ENCODE data around the gene DMRTA1.
A peak's percentile ranks its signal among the peaks of the same experiment; 100 is the strongest.

Gene DMRTA1, protein sequence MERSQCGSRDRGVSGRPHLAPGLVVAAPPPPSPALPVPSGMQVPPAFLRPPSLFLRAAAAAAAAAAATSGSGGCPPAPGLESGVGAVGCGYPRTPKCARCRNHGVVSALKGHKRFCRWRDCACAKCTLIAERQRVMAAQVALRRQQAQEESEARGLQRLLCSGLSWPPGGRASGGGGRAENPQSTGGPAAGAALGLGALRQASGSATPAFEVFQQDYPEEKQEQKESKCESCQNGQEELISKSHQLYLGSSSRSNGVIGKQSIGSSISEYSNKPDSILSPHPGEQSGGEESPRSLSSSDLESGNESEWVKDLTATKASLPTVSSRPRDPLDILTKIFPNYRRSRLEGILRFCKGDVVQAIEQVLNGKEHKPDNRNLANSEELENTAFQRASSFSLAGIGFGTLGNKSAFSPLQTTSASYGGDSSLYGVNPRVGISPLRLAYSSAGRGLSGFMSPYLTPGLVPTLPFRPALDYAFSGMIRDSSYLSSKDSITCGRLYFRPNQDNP

DNA sequence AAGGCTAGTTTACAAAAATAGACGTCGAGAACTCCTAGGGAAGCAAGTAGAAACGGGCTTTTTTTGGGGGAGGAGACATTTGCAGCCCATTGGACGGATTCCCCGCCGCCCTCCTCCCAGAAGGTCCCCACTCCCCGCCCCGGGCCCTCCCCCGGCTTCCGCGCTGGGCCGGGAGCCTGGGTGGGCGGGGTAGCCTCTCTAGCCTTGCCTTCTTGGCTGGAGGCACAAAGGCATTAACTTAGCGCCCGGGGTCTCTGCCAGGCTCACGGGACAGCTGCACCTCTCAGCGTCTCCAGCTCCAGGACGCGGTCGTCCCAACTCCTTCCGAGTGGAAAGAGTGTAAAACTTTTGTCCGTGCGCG is at the start of gene DMRTA1:
Gene DMRTA1 (plus strand): TSS at position 236 of the 361 bp plus-strand sequence. CDS start 242 bp downstream, outside the sequence.
- peak within 1 kb of the TSS; percentile 50 to 65 for H3K9ac ChIP-seq (ENCODE audit: low read depth in 1 of 2, low read length in 2 of 2)
- H3K4me3 ChIP-seq (ENCODE audit: low read length in 2 of 2) = peak within 1 kb of the TSS; percentile 58 to 83
- peak within 1 kb of the TSS in 1 of 2 donors; percentile 67 for H3K27ac ChIP-seq (ENCODE audit: low read depth in 2 of 2, low read length in 2 of 2)
- peaks cover 9% of the 10 kb centered on the region in 2 donors for H3K27me3 ChIP-seq (ENCODE audit: control insufficient read depth in 2 of 2, insufficient read depth in 2 of 2, low read length in 2 of 2)
- H3K9me3 ChIP-seq (ENCODE audit: control insufficient read depth in 2 of 2, low read length in 2 of 2) = no peaks in the 10 kb centered on the region
- no peaks in the 10 kb centered on the region for H3K4me1 ChIP-seq (ENCODE audit: control insufficient read depth in 2 of 2, insufficient read depth in 2 of 2, low read length in 2 of 2)
- H3K36me3 ChIP-seq (ENCODE audit: control insufficient read depth in 2 of 2, insufficient read depth in 2 of 2, low read length in 2 of 2) = no peaks in the 10 kb centered on the region

DNA sequence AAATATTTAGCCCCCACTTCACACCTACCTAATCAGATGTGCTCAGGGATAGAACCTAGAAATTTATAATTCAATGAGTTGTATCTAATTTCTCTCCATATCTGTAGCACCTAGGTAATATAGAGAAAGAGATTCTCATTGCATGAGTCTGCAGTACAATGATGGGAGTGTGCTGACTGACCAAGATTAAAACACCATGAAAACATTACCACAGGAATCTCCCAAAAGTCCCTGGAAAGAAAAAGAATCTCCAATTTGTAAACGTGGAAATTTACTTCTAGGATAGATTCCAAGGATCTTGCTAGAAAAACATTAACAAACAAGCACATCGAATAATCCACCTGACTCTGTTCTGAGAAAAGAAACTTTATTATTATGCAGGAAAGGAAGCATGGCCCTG is 45.0 kb upstream of the DMRTA1 start:
- H3K9me3 ChIP-seq (ENCODE audit: control insufficient read depth in 2 of 2, low read length in 2 of 2) = no peaks in the 10 kb centered on the region
- no peaks in the 10 kb centered on the region for H3K27me3 ChIP-seq (ENCODE audit: control insufficient read depth in 2 of 2, insufficient read depth in 2 of 2, low read length in 2 of 2)
- H3K27ac ChIP-seq (ENCODE audit: low read depth in 2 of 2, low read length in 2 of 2) = no peak overlapping the region
- H3K36me3 ChIP-seq (ENCODE audit: control insufficient read depth in 2 of 2, insufficient read depth in 2 of 2, low read length in 2 of 2) = no peaks in the 10 kb centered on the region
- H3K4me3 ChIP-seq (ENCODE audit: low read length in 2 of 2) = no peak overlapping the region
- H3K4me1 ChIP-seq (ENCODE audit: control insufficient read depth in 2 of 2, insufficient read depth in 2 of 2, low read length in 2 of 2) = no peaks in the 10 kb centered on the region
- no peak overlapping the region for H3K9ac ChIP-seq (ENCODE audit: low read depth in 1 of 2, low read length in 2 of 2)

DNA sequence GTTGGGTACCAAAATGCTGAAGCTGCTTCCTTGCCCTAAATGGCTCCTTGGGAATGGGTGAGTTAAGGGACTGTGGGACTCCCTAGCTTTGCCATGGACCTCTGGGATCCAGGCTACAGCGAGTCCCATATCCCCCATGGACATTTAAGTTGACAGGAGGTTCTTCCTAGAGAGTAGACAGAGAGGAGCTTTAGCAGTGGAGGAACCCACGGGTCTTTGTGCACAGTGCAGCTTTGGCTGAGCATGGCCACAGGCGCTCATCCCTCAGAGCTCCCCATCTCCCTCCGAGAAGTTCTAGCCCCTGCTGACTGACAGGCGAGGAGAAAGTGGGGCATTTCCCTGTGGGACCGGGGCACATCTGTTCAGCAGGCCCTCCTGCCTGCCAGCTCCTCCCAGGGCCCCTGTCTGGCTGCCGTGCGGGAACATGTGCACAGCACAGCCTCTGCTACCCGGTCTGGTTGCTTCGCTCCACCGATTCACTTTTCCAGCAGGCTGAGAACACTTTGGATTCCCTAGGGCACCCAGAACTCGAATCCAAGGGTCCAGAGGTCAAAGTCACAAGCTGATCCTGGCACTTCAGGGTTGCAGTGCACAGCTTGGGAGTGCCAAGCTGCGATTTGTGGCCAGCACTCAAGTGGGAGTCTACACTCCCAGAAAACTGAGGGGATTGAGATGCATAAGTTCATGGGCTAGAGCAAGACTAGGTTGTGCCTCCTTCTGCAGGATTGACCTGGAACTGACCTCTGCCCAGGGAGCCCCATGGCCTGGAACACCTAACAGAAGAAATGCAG is 40.6 kb upstream of the DMRTA1 start:
- no peaks in the 10 kb centered on the region for H3K9me3 ChIP-seq (ENCODE audit: control insufficient read depth in 2 of 2, low read length in 2 of 2)
- H3K4me1 ChIP-seq (ENCODE audit: control insufficient read depth in 2 of 2, insufficient read depth in 2 of 2, low read length in 2 of 2) = no peaks in the 10 kb centered on the region
- no peak overlapping the region for H3K4me3 ChIP-seq (ENCODE audit: low read length in 2 of 2)
- no peak overlapping the region for H3K9ac ChIP-seq (ENCODE audit: low read depth in 1 of 2, low read length in 2 of 2)
- no peak overlapping the region for H3K27ac ChIP-seq (ENCODE audit: low read depth in 2 of 2, low read length in 2 of 2)
- no peaks in the 10 kb centered on the region for H3K27me3 ChIP-seq (ENCODE audit: control insufficient read depth in 2 of 2, insufficient read depth in 2 of 2, low read length in 2 of 2)
- no peaks in the 10 kb centered on the region for H3K36me3 ChIP-seq (ENCODE audit: control insufficient read depth in 2 of 2, insufficient read depth in 2 of 2, low read length in 2 of 2)

DNA sequence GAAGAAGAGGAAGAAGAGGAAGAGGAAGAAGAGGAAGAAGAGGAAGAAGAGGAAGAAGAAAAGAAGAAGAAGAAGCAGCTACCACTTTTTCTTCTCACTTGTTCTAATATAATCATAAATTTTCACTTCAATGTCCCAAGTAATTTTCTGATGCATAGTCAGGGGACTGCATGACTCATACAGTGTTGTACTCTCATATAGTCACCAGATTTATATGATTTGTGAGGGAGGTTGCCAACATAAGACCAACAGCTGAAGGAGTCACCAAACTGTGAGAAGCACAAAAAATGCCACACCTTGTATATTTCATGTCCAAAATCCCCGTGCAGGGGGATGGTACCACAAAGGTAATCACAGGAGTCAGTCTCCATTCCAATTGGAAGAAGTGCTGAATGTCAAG is 32.7 kb upstream of the DMRTA1 start:
- no peaks in the 10 kb centered on the region for H3K36me3 ChIP-seq (ENCODE audit: control insufficient read depth in 2 of 2, insufficient read depth in 2 of 2, low read length in 2 of 2)
- H3K4me3 ChIP-seq (ENCODE audit: low read length in 2 of 2) = no peak overlapping the region
- H3K9ac ChIP-seq (ENCODE audit: low read depth in 1 of 2, low read length in 2 of 2) = no peak overlapping the region
- H3K27me3 ChIP-seq (ENCODE audit: control insufficient read depth in 2 of 2, insufficient read depth in 2 of 2, low read length in 2 of 2) = no peaks in the 10 kb centered on the region
- H3K4me1 ChIP-seq (ENCODE audit: control insufficient read depth in 2 of 2, insufficient read depth in 2 of 2, low read length in 2 of 2) = no peaks in the 10 kb centered on the region
- no peak overlapping the region for H3K27ac ChIP-seq (ENCODE audit: low read depth in 2 of 2, low read length in 2 of 2)
- H3K9me3 ChIP-seq (ENCODE audit: control insufficient read depth in 2 of 2, low read length in 2 of 2) = no peaks in the 10 kb centered on the region

DNA sequence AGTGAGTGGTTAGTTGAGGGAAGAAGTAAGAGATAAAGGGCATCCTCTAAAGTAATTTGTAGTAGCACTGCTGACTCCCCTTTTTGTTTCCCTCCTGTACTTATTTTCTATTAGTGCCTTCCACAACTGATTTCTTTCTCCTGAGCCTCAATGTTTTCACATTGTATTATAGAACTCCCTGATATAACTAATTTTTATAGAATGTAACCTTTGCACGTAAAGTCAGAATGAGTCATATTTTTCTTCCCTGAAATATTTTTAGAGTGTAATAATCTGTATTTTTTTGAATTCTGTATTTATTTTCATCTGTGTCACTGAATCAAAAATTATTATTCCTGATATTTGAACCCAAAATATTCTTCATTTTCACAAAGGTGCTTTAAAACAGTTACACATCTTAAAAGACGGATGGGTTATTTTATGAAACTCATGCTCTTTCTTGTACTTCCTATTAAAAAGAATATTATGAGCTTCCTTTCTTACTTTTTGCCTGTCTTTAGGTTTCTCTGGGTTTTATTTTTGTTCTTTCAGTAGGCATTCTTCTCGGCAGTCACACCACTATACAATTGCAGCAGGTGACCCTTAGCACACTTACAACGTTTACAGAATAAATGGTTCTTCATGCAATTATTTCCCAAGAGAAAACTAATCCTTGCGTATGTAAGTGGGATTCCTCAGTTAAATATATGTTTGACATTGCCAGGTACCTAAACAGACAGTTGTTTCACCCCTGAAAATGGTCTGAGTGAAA is 30.5 kb upstream of the DMRTA1 start:
- Histone ChIP-seq H3K27ac (ENCODE audit: low read depth in 2 of 2, low read length in 2 of 2) (no peak overlapping the region), H3K9me3 (ENCODE audit: control insufficient read depth in 2 of 2, low read length in 2 of 2) (no peaks in the 10 kb centered on the region), H3K4me1 (ENCODE audit: control insufficient read depth in 2 of 2, insufficient read depth in 2 of 2, low read length in 2 of 2) (no peaks in the 10 kb centered on the region), H3K9ac (ENCODE audit: low read depth in 1 of 2, low read length in 2 of 2) (no peak overlapping the region), H3K4me3 (ENCODE audit: low read length in 2 of 2) (no peak overlapping the region), H3K27me3 (ENCODE audit: control insufficient read depth in 2 of 2, insufficient read depth in 2 of 2, low read length in 2 of 2) (no peaks in the 10 kb centered on the region), H3K36me3 (ENCODE audit: control insufficient read depth in 2 of 2, insufficient read depth in 2 of 2, low read length in 2 of 2) (no peaks in the 10 kb centered on the region)

DNA sequence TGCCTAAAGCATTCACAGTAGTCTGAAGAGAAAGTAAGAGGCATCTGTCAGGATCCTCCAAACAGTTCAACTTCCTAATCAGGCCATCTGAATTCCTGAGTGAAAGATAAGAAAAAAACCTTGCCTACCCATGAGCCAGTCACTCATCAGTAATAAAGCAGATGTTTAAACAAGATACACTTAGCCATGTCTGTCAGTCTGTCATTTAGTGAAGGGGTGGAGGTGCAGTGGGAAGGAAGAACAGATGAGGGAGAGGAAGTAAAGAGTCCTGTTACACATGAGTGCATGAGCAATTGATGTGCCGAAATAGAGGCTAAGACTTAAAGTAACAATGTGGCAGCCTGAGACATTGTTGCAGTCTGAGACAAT is 29.9 kb upstream of the DMRTA1 start:
- H3K27ac ChIP-seq (ENCODE audit: low read depth in 2 of 2, low read length in 2 of 2) = no peak overlapping the region
- no peak overlapping the region for H3K4me3 ChIP-seq (ENCODE audit: low read length in 2 of 2)
- H3K36me3 ChIP-seq (ENCODE audit: control insufficient read depth in 2 of 2, insufficient read depth in 2 of 2, low read length in 2 of 2) = no peaks in the 10 kb centered on the region

DNA sequence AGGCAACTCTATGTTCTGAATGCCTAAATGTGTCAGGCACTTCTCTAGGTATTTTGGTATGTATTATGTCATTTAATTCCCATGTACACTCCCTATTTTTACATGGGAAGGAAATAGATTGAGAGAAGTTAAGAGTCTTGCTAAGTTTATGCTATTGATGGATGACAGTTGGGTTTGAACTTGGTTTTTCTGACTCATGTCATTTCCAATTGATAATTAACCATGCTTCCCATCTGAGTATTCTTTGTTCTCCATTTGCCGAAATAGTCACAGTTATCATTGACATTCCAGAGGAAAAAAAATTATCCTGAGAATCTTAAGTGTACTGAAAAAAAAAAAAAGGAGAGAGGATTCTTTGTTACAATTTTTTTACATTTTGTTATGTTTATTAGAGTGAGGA is 23.1 kb upstream of the DMRTA1 start:
- H3K27me3 ChIP-seq (ENCODE audit: control insufficient read depth in 2 of 2, insufficient read depth in 2 of 2, low read length in 2 of 2) = no peaks in the 10 kb centered on the region

More for the DNA sequence above, 29.9 kb upstream of the DMRTA1 start:
- Histone ChIP-seq H3K4me1 (ENCODE audit: control insufficient read depth in 2 of 2, insufficient read depth in 2 of 2, low read length in 2 of 2) (no peaks in the 10 kb centered on the region), H3K9ac (ENCODE audit: low read depth in 1 of 2, low read length in 2 of 2) (no peak overlapping the region), H3K9me3 (ENCODE audit: control insufficient read depth in 2 of 2, low read length in 2 of 2) (no peaks in the 10 kb centered on the region), H3K27me3 (ENCODE audit: control insufficient read depth in 2 of 2, insufficient read depth in 2 of 2, low read length in 2 of 2) (no peaks in the 10 kb centered on the region)

DNA sequence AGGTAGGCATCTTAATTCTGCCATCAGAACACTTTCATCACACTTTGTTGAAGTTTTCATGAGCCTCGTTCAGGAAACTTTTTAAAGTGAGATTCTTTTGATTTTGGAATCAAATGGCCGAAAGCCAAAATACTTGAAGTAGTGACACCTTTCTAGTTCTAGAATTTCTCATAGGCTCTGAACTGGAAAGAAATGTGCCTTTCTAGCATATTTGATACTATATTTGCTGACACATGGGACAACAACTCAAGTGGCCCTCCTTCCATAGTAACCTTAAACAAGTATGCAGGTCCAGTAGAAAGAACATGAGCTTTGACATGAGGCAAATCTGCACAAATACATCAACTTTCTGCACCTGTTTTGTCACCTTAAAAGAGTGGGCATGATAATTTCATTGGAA is 22.0 kb upstream of the DMRTA1 start:
- no peaks in the 10 kb centered on the region for H3K36me3 ChIP-seq (ENCODE audit: control insufficient read depth in 2 of 2, insufficient read depth in 2 of 2, low read length in 2 of 2)
- no peak overlapping the region for H3K4me3 ChIP-seq (ENCODE audit: low read length in 2 of 2)
- no peak overlapping the region for H3K9ac ChIP-seq (ENCODE audit: low read depth in 1 of 2, low read length in 2 of 2)
- H3K4me1 ChIP-seq (ENCODE audit: control insufficient read depth in 2 of 2, insufficient read depth in 2 of 2, low read length in 2 of 2) = no peaks in the 10 kb centered on the region
- no peaks in the 10 kb centered on the region for H3K27me3 ChIP-seq (ENCODE audit: control insufficient read depth in 2 of 2, insufficient read depth in 2 of 2, low read length in 2 of 2)
- H3K9me3 ChIP-seq (ENCODE audit: control insufficient read depth in 2 of 2, low read length in 2 of 2) = no peaks in the 10 kb centered on the region
- no peak overlapping the region for H3K27ac ChIP-seq (ENCODE audit: low read depth in 2 of 2, low read length in 2 of 2)

More for the DNA sequence above, 23.1 kb upstream of the DMRTA1 start:
- Histone ChIP-seq H3K36me3 (ENCODE audit: control insufficient read depth in 2 of 2, insufficient read depth in 2 of 2, low read length in 2 of 2) (no peaks in the 10 kb centered on the region), H3K27ac (ENCODE audit: low read depth in 2 of 2, low read length in 2 of 2) (no peak overlapping the region), H3K4me1 (ENCODE audit: control insufficient read depth in 2 of 2, insufficient read depth in 2 of 2, low read length in 2 of 2) (no peaks in the 10 kb centered on the region), H3K9ac (ENCODE audit: low read depth in 1 of 2, low read length in 2 of 2) (no peak overlapping the region), H3K9me3 (ENCODE audit: control insufficient read depth in 2 of 2, low read length in 2 of 2) (no peaks in the 10 kb centered on the region), H3K4me3 (ENCODE audit: low read length in 2 of 2) (no peak overlapping the region)

DNA sequence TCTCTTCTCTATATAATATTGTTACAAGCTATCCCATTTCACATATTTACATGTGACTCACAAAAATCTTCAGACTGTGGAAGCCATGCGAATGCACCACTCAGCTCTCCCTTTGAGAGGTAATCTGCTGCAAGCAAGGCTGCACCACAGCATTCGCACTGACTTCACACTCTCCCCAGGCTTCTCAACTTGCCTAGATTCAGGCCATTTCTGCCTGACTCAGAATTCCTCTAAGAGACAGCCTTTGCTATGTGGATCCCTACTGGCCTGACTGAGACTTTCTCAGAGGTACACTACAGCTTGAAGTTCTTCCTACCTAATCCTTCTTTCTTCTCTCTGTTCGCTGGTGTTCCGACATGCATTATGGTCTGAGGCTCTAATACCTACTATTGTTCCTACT is 21.1 kb upstream of the DMRTA1 start:
- H3K9ac ChIP-seq (ENCODE audit: low read depth in 1 of 2, low read length in 2 of 2) = no peak overlapping the region

More for the DNA sequence above, 21.1 kb upstream of the DMRTA1 start:
- Histone ChIP-seq H3K9me3 (ENCODE audit: control insufficient read depth in 2 of 2, low read length in 2 of 2) (no peaks in the 10 kb centered on the region), H3K4me3 (ENCODE audit: low read length in 2 of 2) (no peak overlapping the region), H3K36me3 (ENCODE audit: control insufficient read depth in 2 of 2, insufficient read depth in 2 of 2, low read length in 2 of 2) (no peaks in the 10 kb centered on the region), H3K27ac (ENCODE audit: low read depth in 2 of 2, low read length in 2 of 2) (no peak overlapping the region), H3K27me3 (ENCODE audit: control insufficient read depth in 2 of 2, insufficient read depth in 2 of 2, low read length in 2 of 2) (no peaks in the 10 kb centered on the region), H3K4me1 (ENCODE audit: control insufficient read depth in 2 of 2, insufficient read depth in 2 of 2, low read length in 2 of 2) (no peaks in the 10 kb centered on the region)

Data from mucosa of rectum (tissue), 2 donors.